GM23338 (cell line): ENCODE measurements around the gene DHFR. TPM values are rescaled to one million over a fixed set of nuclear protein-coding genes. Genes with fewer than 3 reads are reported as not detected.

Experiments used
- ATAC-seq: fragments of 200-7000 bp; cut with Tn5 transposase; 3 replicates; pipeline ENCODE4 v1.9.1; 2020
- DNase-seq: peaks from one replicate; pipeline ENCODE4 v3.0.0-alpha.2; 2015; ENCODE audit warnings: low spot score
- H2AFZ ChIP-seq: fragments of 200-600 bp; sonication (generic); 2 replicates; pipeline ENCODE4 v1.8.0; 2016; ENCODE audit warnings: antibody characterized with exemption, mild to moderate bottlenecking, moderate library complexity
- H3F3A ChIP-seq: fragments of 200-600 bp; sonication (generic); replicated peaks from 2 replicates; pipeline ENCODE4 v1.8.0; 2017; ENCODE audit warnings: antibody characterized with exemption, mixed run types, low read depth
- H3K27ac ChIP-seq: fragments of 200-600 bp; sonication (generic); 2 replicates; pipeline ENCODE4 v1.6.1; 2016; ENCODE audit warnings: low read depth
- H3K27me3 ChIP-seq: fragments of 200-600 bp; sonication (generic); 2 replicates; pipeline ENCODE4 v1.8.0; 2016; ENCODE audit warnings: mild to moderate bottlenecking, mixed run types, moderate library complexity; ENCODE audit not compliant: insufficient read depth
- H3K36me3 ChIP-seq: fragments of 200-600 bp; sonication (generic); 2 replicates; pipeline ENCODE4 v1.8.0; 2016; ENCODE audit warnings: mild to moderate bottlenecking; ENCODE audit not compliant: insufficient read depth
- H3K4me1 ChIP-seq: fragments of 200-600 bp; sonication (generic); 2 replicates; pipeline ENCODE4 v1.8.0; 2016; ENCODE audit warnings: mild to moderate bottlenecking, moderate library complexity; ENCODE audit not compliant: insufficient read depth
- H3K4me2 ChIP-seq: fragments of 200-600 bp; sonication (generic); 2 replicates; pipeline ENCODE4 v1.7.1; 2017; ENCODE audit warnings: mixed run types
- H3K4me3 ChIP-seq: fragments of 200-600 bp; sonication (generic); 2 replicates; pipeline ENCODE4 v1.6.1; 2016; ENCODE audit warnings: mixed run types
- H3K79me2 ChIP-seq: fragments of 200-600 bp; sonication (generic); replicated peaks from 2 replicates; pipeline ENCODE4 v1.8.0; 2017; ENCODE audit warnings: mild to moderate bottlenecking; ENCODE audit not compliant: insufficient read depth
- H3K9me2 ChIP-seq: fragments of 200-600 bp; sonication (generic); 2 replicates; pipeline ENCODE4 v1.8.0; 2017; ENCODE audit not compliant: insufficient read depth
- H4K20me1 ChIP-seq: fragments of 200-600 bp; sonication (generic); replicated peaks from 2 replicates; pipeline ENCODE4 v1.8.0; 2017; ENCODE audit warnings: mild to moderate bottlenecking; ENCODE audit not compliant: insufficient read depth
- H3K27ac Mint-ChIP-seq: 2 replicates; pipeline ENCODE4 v1.8.0; 2020; ENCODE audit warnings: inconsistent platforms, mild to moderate bottlenecking, moderate library complexity, mixed read lengths
- H3K27me3 Mint-ChIP-seq: 3 replicates; pipeline ENCODE4 v1.8.0; 2022; ENCODE audit warnings: low read depth, mild to moderate bottlenecking, moderate library complexity, mixed read lengths, inconsistent platforms; ENCODE audit not compliant: insufficient read depth, poor library complexity
- H3K36me3 Mint-ChIP-seq: 3 replicates; pipeline ENCODE4 v1.8.0; 2021; ENCODE audit warnings: low read depth, mild to moderate bottlenecking, inconsistent platforms, moderate library complexity, mixed read lengths
- H3K4me1 Mint-ChIP-seq: 3 replicates; pipeline ENCODE4 v1.8.0; 2020; ENCODE audit warnings: mild to moderate bottlenecking, inconsistent platforms, mixed read lengths
- H3K4me3 Mint-ChIP-seq: 3 replicates; pipeline ENCODE4 v1.8.0; 2021; ENCODE audit warnings: moderate library complexity, mild to moderate bottlenecking, inconsistent platforms, mixed read lengths
- H3K9me3 Mint-ChIP-seq: 3 replicates; pipeline ENCODE4 v1.8.0; 2020; ENCODE audit warnings: moderate library complexity, mild to moderate bottlenecking, inconsistent platforms, mixed read lengths
- CREB1 ChIP-seq: fragments of 250-450 bp; sonication (Bioruptor Pico); IDR thresholded peaks from 2 replicates; pipeline ENCODE4 v1.5.0; 2020; ENCODE audit warnings: low read depth, mild to moderate bottlenecking, moderate library complexity
- CTCF ChIP-seq, 2 experiments: fragments of 200-600 bp in 1 of 2; sonication (generic) in 1 of 2; conservative IDR thresholded peaks; 2 replicates each; pipeline versions ENCODE4 v1.5.1 to v1.6.1; 2016 to 2017; ENCODE audit warnings: antibody characterized with exemption in 2 of 2, low read depth in 2 of 2, mild to moderate bottlenecking in 2 of 2, moderate library complexity in 1 of 2
- ETS1 ChIP-seq: IDR thresholded peaks from 2 replicates; pipeline ENCODE4 v1.6.1; 2016; ENCODE audit warnings: antibody characterized with exemption
- EZH2 ChIP-seq: fragments of 200-600 bp; sonication (generic); IDR thresholded peaks from one replicate; pipeline ENCODE4 v1.8.0; 2017; ENCODE audit warnings: antibody characterized with exemption, mild to moderate bottlenecking, low read depth; ENCODE audit not compliant: unreplicated experiment
- EZH2phosphoT487 ChIP-seq: fragments of 200-600 bp; sonication (generic); IDR thresholded peaks from one replicate; pipeline ENCODE4 v1.8.1; 2018; ENCODE audit warnings: antibody characterized with exemption; ENCODE audit not compliant: unreplicated experiment
- JUNB ChIP-seq: IDR thresholded peaks from one replicate; pipeline ENCODE4 v1.6.1; 2016; ENCODE audit warnings: antibody characterized with exemption; ENCODE audit not compliant: unreplicated experiment
- NANOG ChIP-seq: IDR thresholded peaks from 2 replicates; pipeline ENCODE4 v1.6.1; 2016; ENCODE audit warnings: antibody characterized with exemption, borderline replicate concordance
- POLR2AphosphoS5 ChIP-seq: IDR thresholded peaks from 2 replicates; pipeline ENCODE4 v1.6.1; 2016; ENCODE audit warnings: antibody characterized with exemption, low read depth
- REST ChIP-seq: IDR thresholded peaks from one replicate; pipeline ENCODE4 v1.6.1; 2018; ENCODE audit warnings: antibody characterized with exemption; ENCODE audit not compliant: unreplicated experiment
- ZNF114 ChIP-seq: fragments of 250-450 bp; sonication (Bioruptor Pico); IDR thresholded peaks from 2 replicates; pipeline ENCODE4 v1.5.0; 2020; ENCODE audit warnings: mild to moderate bottlenecking, moderate library complexity
- ZNF331 ChIP-seq: fragments of 250-450 bp; sonication (Bioruptor Pico); IDR thresholded peaks from 2 replicates; pipeline ENCODE4 v1.5.0; 2020; ENCODE audit warnings: low read depth, mild to moderate bottlenecking, moderate library complexity
- ZNF462 ChIP-seq: fragments of 250-450 bp; sonication (Bioruptor Pico); IDR thresholded peaks from 2 replicates; pipeline ENCODE4 v1.5.0; 2020; ENCODE audit warnings: mild to moderate bottlenecking, moderate library complexity
- polyA plus RNA-seq: library from polyadenylated mRNA; unstranded; fragments of >200 nt; fragmentation: Nextera tagmentation; extraction: Ambion mirVana; gene quantifications from 2 replicates; pipeline ENCODE4 v1.2.1, GENCODE V29; 2016
- total RNA-seq: library from RNA; depleted of rRNA; stranded (reverse); fragments of >200 nt; shearing (Covaris generic); gene quantifications from 2 replicates; pipeline ENCODE4 v1.2.3, GENCODE V29; 2014

Gene DHFR
- total and polyA plus RNA-seq, 2 experiments from 2014 or later: 56.2 to 95.6 TPM

- no peak overlapping the region for H3K4me3 ChIP-seq
- DNase-seq (no peak), ATAC-seq (no peak)
- H3K4me3 Mint-ChIP-seq: no peak overlapping the region
- H3K27me3 ChIP-seq: no peaks in the 10 kb centered on the region
- H3K4me2 ChIP-seq: no peak overlapping the region
- no peaks in the 10 kb centered on the region for H3K36me3 Mint-ChIP-seq
- H3K9me2 ChIP-seq: no peaks in the 10 kb centered on the region; the same call in 1 of the 2 replicates
- no peak overlapping the region for H3K27ac Mint-ChIP-seq
- H3K27ac ChIP-seq: no peak overlapping the region
- no peaks in the 10 kb centered on the region for H3K4me1 Mint-ChIP-seq
- no peaks in the 10 kb centered on the region for H3K79me2 ChIP-seq
- H3K36me3 ChIP-seq: no peaks in the 10 kb centered on the region
- H2AFZ ChIP-seq: no peak overlapping the region
- no peaks in the 10 kb centered on the region for H4K20me1 ChIP-seq
- H3K27me3 Mint-ChIP-seq: peaks cover 1% of the 10 kb centered on the region
- no peaks in the 10 kb centered on the region for H3K4me1 ChIP-seq
- no peaks in the 10 kb centered on the region for H3K9me3 Mint-ChIP-seq
- H3F3A ChIP-seq: no peaks in the 10 kb centered on the region
- TF ChIP-seq ZNF462 (CRISPR knock-in tag) (no peak), REST (no peak), CREB1 (CRISPR knock-in tag) (no peak), JUNB (no peak), ZNF331 (CRISPR knock-in tag) (no peak), EZH2phosphoT487 (no peak), CTCF (conservative IDR thresholded peaks at IDR 0.05; ENCODE audit: low read depth in 2 of 2) (no peak), NANOG (no peak), ETS1 (no peak), EZH2 (no peak), ZNF114 (CRISPR knock-in tag) (no peak), POLR2AphosphoS5 (no peak)
Observed at GRCh38 chr5:80608731-80609130, 46.1 kb downstream of the DHFR start.
